ENCODE results near the gene PRKCB. TPM values are rescaled to one million over a fixed set of nuclear protein-coding genes. Genes with fewer than 3 reads are reported as not detected.

The PRKCB gene
- polyA plus RNA-seq, 1 donor (not counting 4 experiments of a cell fraction or from before 2014, with no cell fraction given): 0.18 TPM

- FAIRE-seq: no peak
- H3K9me3 ChIP-seq (ENCODE audit: control insufficient read depth, low read depth, low read length): peaks cover 2% of the 10 kb centered on the region
- dilution Hi-C loops (cut with MboI; ENCODE audit: extremely low pct_ligation_motif_present, low sequenced_read_pairs): no loop called here
Observed at GRCh38 chr16:24180451-24180850, 344.7 kb downstream of the PRKCB start.

GRCh38 chr16:24188021-24188542, 352.3 kb downstream of the PRKCB start:
- Histone ChIP-seq H3K9me1 (ENCODE audit: control insufficient read depth, extremely low read depth, insufficient read depth, low read length) (no peaks in the 10 kb centered on the region), H3K27me3 (ENCODE audit: control insufficient read depth, extremely low read depth, insufficient read depth, low read length) (no peaks in the 10 kb centered on the region), H3K27ac (ENCODE audit: control insufficient read depth, insufficient read depth, low read length) (no peak overlapping the region), H3K36me3 (ENCODE audit: control insufficient read depth in 2 of 2, extremely low read depth in 1 of 2, insufficient read depth in 2 of 2, low read length in 2 of 2) (no peaks in the 10 kb centered on the region), H4K20me1 (ENCODE audit: control insufficient read depth, extremely low read depth, insufficient read depth, low read length) (no peaks in the 10 kb centered on the region), H3K4me3 (ENCODE audit: control insufficient read depth in 2 of 3, extremely low read depth in 1 of 3, insufficient read depth in 2 of 3, low read depth in 1 of 3, low read length in 3 of 3) (no peak overlapping the region), H3K9me3 (ENCODE audit: control insufficient read depth, low read depth, low read length) (no peaks in the 10 kb centered on the region), H3K4me2 (ENCODE audit: control insufficient read depth, extremely low read depth, insufficient read depth, low read depth, low read length) (no peak overlapping the region), H3K4me1 (ENCODE audit: control insufficient read depth, extremely low read depth, insufficient read depth, low read length) (no peaks in the 10 kb centered on the region), H3K9ac (ENCODE audit: control insufficient read depth, extremely low read depth, insufficient read depth, low read length) (no peak overlapping the region), H2AFZ (ENCODE audit: control insufficient read depth, low read length) (no peak overlapping the region), H3K79me2 (ENCODE audit: control insufficient read depth, insufficient read depth, low read length) (no peaks in the 10 kb centered on the region)
- TF ChIP-seq EZH2 (IDR thresholded peaks at IDR 0.05; ENCODE audit: low read length): no peak
- DNase-seq (ENCODE audit: low read depth, low spot score) (no peak), FAIRE-seq (no peak)
- dilution Hi-C loops (cut with MboI; ENCODE audit: extremely low pct_ligation_motif_present, low sequenced_read_pairs): no loop called here

More at GRCh38 chr16:24180451-24180850, 344.7 kb downstream of the PRKCB start:
- no peaks in the 10 kb centered on the region for H3K9me1 ChIP-seq (ENCODE audit: control insufficient read depth, extremely low read depth, insufficient read depth, low read length)
- no peak overlapping the region for H3K4me3 ChIP-seq (ENCODE audit: control insufficient read depth in 2 of 3, extremely low read depth in 1 of 3, insufficient read depth in 2 of 3, low read depth in 1 of 3, low read length in 3 of 3)
- no peaks in the 10 kb centered on the region for H3K79me2 ChIP-seq (ENCODE audit: control insufficient read depth, insufficient read depth, low read length)
- no peak for TF ChIP-seq EZH2 (IDR thresholded peaks at IDR 0.05; ENCODE audit: low read length)
- TF ChIP-seq CTCF (optimal IDR thresholded peaks at IDR 0.05 in 1 of 3, IDR thresholded peaks at IDR 0.05 in 1 of 3, conservative IDR thresholded peaks at IDR 0.05 in 1 of 3; ENCODE audit: extremely low read depth in 1 of 3, insufficient read depth in 2 of 3, low read length in 3 of 3): no peak
- no peak overlapping the region for H3K27ac ChIP-seq (ENCODE audit: control insufficient read depth, insufficient read depth, low read length)
- DNase-seq (ENCODE audit: low read depth, low spot score): no peak
- H3K36me3 ChIP-seq (ENCODE audit: control insufficient read depth in 2 of 2, extremely low read depth in 1 of 2, insufficient read depth in 2 of 2, low read length in 2 of 2): no peaks in the 10 kb centered on the region
- no peak overlapping the region for H3K9ac ChIP-seq (ENCODE audit: control insufficient read depth, extremely low read depth, insufficient read depth, low read length)
- H4K20me1 ChIP-seq (ENCODE audit: control insufficient read depth, extremely low read depth, insufficient read depth, low read length): no peaks in the 10 kb centered on the region
- no peak overlapping the region for H2AFZ ChIP-seq (ENCODE audit: control insufficient read depth, low read length)
- no peak overlapping the region for H3K4me2 ChIP-seq (ENCODE audit: control insufficient read depth, extremely low read depth, insufficient read depth, low read depth, low read length)
- H3K4me1 ChIP-seq (ENCODE audit: control insufficient read depth, extremely low read depth, insufficient read depth, low read length): no peaks in the 10 kb centered on the region
- no peaks in the 10 kb centered on the region for H3K27me3 ChIP-seq (ENCODE audit: control insufficient read depth, extremely low read depth, insufficient read depth, low read length)

- H2AFZ ChIP-seq (ENCODE audit: control insufficient read depth, low read length): no peak overlapping the region
- FAIRE-seq: no peak
- H3K36me3 ChIP-seq (ENCODE audit: control insufficient read depth in 2 of 2, extremely low read depth in 1 of 2, insufficient read depth in 2 of 2, low read length in 2 of 2): no peaks in the 10 kb centered on the region
Observed at GRCh38 chr16:24188751-24189318, 353.1 kb downstream of the PRKCB start.

More at GRCh38 chr16:24188751-24189318, 353.1 kb downstream of the PRKCB start:
- no peak for DNase-seq (ENCODE audit: low read depth, low spot score)
- H3K9me3 ChIP-seq (ENCODE audit: control insufficient read depth, low read depth, low read length): no peaks in the 10 kb centered on the region
- no peak overlapping the region for H3K27ac ChIP-seq (ENCODE audit: control insufficient read depth, insufficient read depth, low read length)
- no peaks in the 10 kb centered on the region for H3K4me1 ChIP-seq (ENCODE audit: control insufficient read depth, extremely low read depth, insufficient read depth, low read length)
- no peak overlapping the region for H3K4me3 ChIP-seq (ENCODE audit: control insufficient read depth in 2 of 3, extremely low read depth in 1 of 3, insufficient read depth in 2 of 3, low read depth in 1 of 3, low read length in 3 of 3)
- H4K20me1 ChIP-seq (ENCODE audit: control insufficient read depth, extremely low read depth, insufficient read depth, low read length): no peaks in the 10 kb centered on the region
- no peaks in the 10 kb centered on the region for H3K27me3 ChIP-seq (ENCODE audit: control insufficient read depth, extremely low read depth, insufficient read depth, low read length)
- TF ChIP-seq EZH2 (IDR thresholded peaks at IDR 0.05; ENCODE audit: low read length) (no peak), CTCF (optimal IDR thresholded peaks at IDR 0.05 in 1 of 3, IDR thresholded peaks at IDR 0.05 in 1 of 3, conservative IDR thresholded peaks at IDR 0.05 in 1 of 3; ENCODE audit: extremely low read depth in 1 of 3, insufficient read depth in 2 of 3, low read length in 3 of 3) (no peak)
- H3K9me1 ChIP-seq (ENCODE audit: control insufficient read depth, extremely low read depth, insufficient read depth, low read length): no peaks in the 10 kb centered on the region
- H3K9ac ChIP-seq (ENCODE audit: control insufficient read depth, extremely low read depth, insufficient read depth, low read length): no peak overlapping the region
- H3K79me2 ChIP-seq (ENCODE audit: control insufficient read depth, insufficient read depth, low read length): no peaks in the 10 kb centered on the region
- H3K4me2 ChIP-seq (ENCODE audit: control insufficient read depth, extremely low read depth, insufficient read depth, low read depth, low read length): no peak overlapping the region
- dilution Hi-C loops (cut with MboI; ENCODE audit: extremely low pct_ligation_motif_present, low sequenced_read_pairs): no loop called here

Measured in keratinocyte (primary cell).